Measurements from ENCODE around the gene NTF3. TPM values are rescaled to one million over a fixed set of nuclear protein-coding genes. Genes with fewer than 3 reads are reported as not detected.
A peak's percentile ranks its signal among the peaks of the same experiment; 100 is the strongest.

The NTF3 gene
- total RNA-seq, 6 donors from 2014 or later, result 0.46 to 0.71 (median 0.54) TPM; not detected in 3

GRCh38 chr12:5522432-5523335 is 90.8 kb downstream of the NTF3 start:
- H3K4me1 ChIP-seq, result peaks cover 0 to 4% (median 0%) of the 10 kb centered on the region in 4 donors
- no peak overlapping the region for H3K27ac ChIP-seq
- TF ChIP-seq CTCF (IDR thresholded peaks at IDR 0.05) (no peak), POLR2A (IDR thresholded peaks at IDR 0.05) (no peak), POLR2AphosphoS5 (IDR thresholded peaks at IDR 0.05) (no peak), EP300 (IDR thresholded peaks at IDR 0.05) (no peak)
- H3K27me3 ChIP-seq, result no peaks in the 10 kb centered on the region
- no peaks in the 10 kb centered on the region for H3K9me3 ChIP-seq
- ATAC-seq (ENCODE audit: low FRiP score in 2 of 2), result peak in 1 of 2 donors; percentile 21
- no peaks in the 10 kb centered on the region for H3K36me3 ChIP-seq
- WGBS, 2 donors, result 83% methylated on average over 7 to 11 of the region's 11 CpGs
- DNase-seq, result no peak
- no peak overlapping the region for H3K4me3 ChIP-seq

GRCh38 chr12:5523396-5524115 is 91.6 kb downstream of the NTF3 start:
- ATAC-seq (ENCODE audit: low FRiP score in 2 of 2) (no peak), DNase-seq (no peak)
- TF ChIP-seq POLR2AphosphoS5 (IDR thresholded peaks at IDR 0.05), result no peak
- no peak for TF ChIP-seq POLR2A (IDR thresholded peaks at IDR 0.05)
- no peak for TF ChIP-seq CTCF (IDR thresholded peaks at IDR 0.05)
- no peak for TF ChIP-seq EP300 (IDR thresholded peaks at IDR 0.05)
- Histone ChIP-seq H3K9me3 (no peaks in the 10 kb centered on the region), H3K27me3 (no peaks in the 10 kb centered on the region), H3K36me3 (no peaks in the 10 kb centered on the region), H3K27ac (no peak overlapping the region), H3K4me3 (no peak overlapping the region), H3K4me1 (peaks cover 0 to 4% (median 0%) of the 10 kb centered on the region in 4 donors)
- WGBS, 2 donors, result 91 to 92% methylated on average over 24 of the region's 24 CpGs

- H3K4me1 ChIP-seq, result peaks cover 0 to 4% (median 0%) of the 10 kb centered on the region in 4 donors
These were observed 92.3 kb downstream of the NTF3 start for GRCh38 chr12:5524116-5524768.

More at GRCh38 chr12:5524116-5524768, 92.3 kb downstream of the NTF3 start:
- H3K27ac ChIP-seq, result no peak overlapping the region
- 92 to 96% methylated on average over 8 to 12 of the region's 12 CpGs for WGBS, 2 donors
- DNase-seq (no peak), ATAC-seq (ENCODE audit: low FRiP score in 2 of 2) (no peak)
- H3K9me3 ChIP-seq, result no peaks in the 10 kb centered on the region
- TF ChIP-seq POLR2AphosphoS5 (IDR thresholded peaks at IDR 0.05) (no peak), POLR2A (IDR thresholded peaks at IDR 0.05) (no peak), EP300 (IDR thresholded peaks at IDR 0.05) (no peak), CTCF (IDR thresholded peaks at IDR 0.05) (no peak)
- H3K27me3 ChIP-seq, result no peaks in the 10 kb centered on the region
- no peak overlapping the region for H3K4me3 ChIP-seq
- H3K36me3 ChIP-seq, result no peaks in the 10 kb centered on the region

All from upper lobe of left lung (tissue), 6 donors.